ENCODE results near the gene SIK3.
"Not testable (repeated sequence)": the region's sequence is repeated elsewhere in the genome, so short reads cannot be mapped to it uniquely, and the experiment has no call there.

The SIK3 gene

GRCh38 chr11:117061256-117061655, 37.0 kb downstream of the SIK3 start:
- Mint-ChIP-seq H3K4me3 (no peak overlapping the region), H3K27ac (peak overlapping the region in 1 of 2 donors; percentile 47), H3K4me1 (ENCODE audit: low read depth in 2 of 2) (peaks cover 54 to 63% of the 10 kb centered on the region in 2 donors), H3K36me3 (ENCODE audit: insufficient read depth) (peaks cover 76% of the 10 kb centered on the region), H3K9me3 (no peaks in the 10 kb centered on the region), H3K27me3 (no peaks in the 10 kb centered on the region)
- no peak for ATAC-seq (replicated peaks)
- no peak for DNase-seq

DNA sequence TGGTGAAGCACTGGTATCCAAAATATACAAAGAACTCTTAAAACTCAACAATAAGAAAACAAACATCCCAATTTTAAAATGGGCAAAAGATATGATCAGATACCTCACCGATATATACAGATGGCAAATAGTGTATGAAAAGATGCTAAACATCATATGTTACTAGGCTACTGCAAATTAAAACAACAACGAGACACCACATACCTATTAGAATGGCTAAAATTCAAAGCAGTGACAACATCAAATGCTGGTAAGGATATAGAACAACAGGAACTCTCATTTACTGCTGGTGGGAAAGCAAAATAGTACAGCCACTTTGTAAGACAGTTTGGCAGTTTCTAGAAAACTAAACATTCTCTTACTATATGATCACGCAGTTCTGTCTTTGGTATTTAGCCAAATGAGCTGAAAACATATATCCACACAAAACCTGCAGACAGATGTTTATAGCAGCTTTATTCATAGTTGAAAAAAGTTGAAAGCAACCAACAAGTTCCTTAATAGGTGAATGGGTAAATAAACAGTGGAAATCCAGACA, 38.5 kb downstream of the SIK3 start:
- Mint-ChIP-seq H3K9me3 (no peaks in the 10 kb centered on the region), H3K36me3 (ENCODE audit: insufficient read depth) (peaks cover 66% of the 10 kb centered on the region), H3K27ac (peak overlapping the region in 1 of 2 donors; percentile 47), H3K4me3 (no peak overlapping the region), H3K4me1 (ENCODE audit: low read depth in 2 of 2) (peaks cover 52 to 63% of the 10 kb centered on the region in 2 donors), H3K27me3 (no peaks in the 10 kb centered on the region)
- no peak for DNase-seq
- ATAC-seq (replicated peaks): no peak

- DNase-seq (no peak), ATAC-seq (replicated peaks) (no peak)
- Mint-ChIP-seq H3K9me3 (no peaks in the 10 kb centered on the region), H3K36me3 (ENCODE audit: insufficient read depth) (peaks cover 59% of the 10 kb centered on the region), H3K4me3 (peak overlapping the region in 1 of 2 donors; percentile 5), H3K27me3 (no peaks in the 10 kb centered on the region), H3K27ac (peak overlapping the region in 1 of 2 donors; percentile 22), H3K4me1 (ENCODE audit: low read depth in 2 of 2) (peaks cover 50 to 62% of the 10 kb centered on the region in 2 donors)
Measured at GRCh38 chr11:117058761-117059261, 39.4 kb downstream of the SIK3 start.

DNA sequence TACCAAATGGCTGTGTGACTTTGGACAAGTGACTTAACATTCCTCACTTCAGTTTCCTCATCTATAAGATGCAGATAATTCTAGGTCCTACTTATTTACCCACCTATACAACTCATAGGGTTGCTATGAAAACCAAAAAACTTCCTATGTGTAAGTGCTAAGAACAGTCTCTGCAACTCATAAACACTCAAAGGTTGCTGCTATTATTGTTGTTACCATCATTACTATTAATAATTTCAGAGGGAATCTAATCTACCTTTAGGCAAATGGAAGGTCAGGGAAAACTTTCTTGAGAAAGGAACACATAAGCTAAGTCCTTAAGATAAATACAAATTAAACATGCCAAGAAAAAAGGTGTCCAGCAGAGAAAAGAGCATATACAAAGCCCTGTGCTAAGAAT, 40.5 kb downstream of the SIK3 start:
- no peak overlapping the region for H3K27ac Mint-ChIP-seq

GRCh38 chr11:117057317-117057716, 40.9 kb downstream of the SIK3 start:
- no peak overlapping the region for H3K4me3 Mint-ChIP-seq
- DNase-seq: no peak
- H3K4me1 Mint-ChIP-seq (ENCODE audit: low read depth in 2 of 2): peaks cover 42 to 53% of the 10 kb centered on the region in 2 donors
- no peak for ATAC-seq (replicated peaks)
- H3K36me3 Mint-ChIP-seq (ENCODE audit: insufficient read depth): peaks cover 58% of the 10 kb centered on the region
- no peaks in the 10 kb centered on the region for H3K27me3 Mint-ChIP-seq
- H3K9me3 Mint-ChIP-seq: no peaks in the 10 kb centered on the region
- H3K27ac Mint-ChIP-seq: peak overlapping the region in 1 of 2 donors; percentile 58

More for the DNA sequence above, 40.5 kb downstream of the SIK3 start:
- H3K9me3 Mint-ChIP-seq: no peaks in the 10 kb centered on the region
- ATAC-seq (replicated peaks) (no peak), DNase-seq (no peak)
- H3K27me3 Mint-ChIP-seq: no peaks in the 10 kb centered on the region
- peaks cover 58% of the 10 kb centered on the region for H3K36me3 Mint-ChIP-seq (ENCODE audit: insufficient read depth)
- H3K4me1 Mint-ChIP-seq (ENCODE audit: low read depth in 2 of 2): peaks cover 43 to 54% of the 10 kb centered on the region in 2 donors
- no peak overlapping the region for H3K4me3 Mint-ChIP-seq

DNA sequence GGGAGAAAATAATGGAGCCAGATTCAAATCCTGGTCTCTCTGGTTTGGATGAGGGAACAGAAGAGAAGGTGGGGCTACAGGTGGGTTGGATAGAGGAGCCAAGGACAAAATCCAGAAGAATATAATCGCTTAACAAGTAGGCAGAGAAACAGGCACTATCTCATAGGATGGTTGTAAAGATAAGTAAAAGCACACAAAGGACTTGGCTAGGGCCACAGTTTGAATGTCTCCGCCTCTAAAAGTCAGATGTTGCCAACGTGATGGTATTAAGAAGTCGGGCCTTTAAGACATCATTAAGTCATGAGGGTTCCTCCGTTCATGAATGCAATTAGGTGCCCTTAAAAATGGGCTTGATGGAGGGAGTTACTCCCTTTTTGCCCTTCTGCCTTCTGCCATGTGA, 42.8 kb downstream of the SIK3 start:
- DNase-seq: no peak
- peak overlapping the region in 1 of 2 donors; percentile 46 for H3K27ac Mint-ChIP-seq
- H3K4me1 Mint-ChIP-seq (ENCODE audit: low read depth in 2 of 2): peaks cover 45 to 59% of the 10 kb centered on the region in 2 donors
- no peaks in the 10 kb centered on the region for H3K27me3 Mint-ChIP-seq
- no peaks in the 10 kb centered on the region for H3K9me3 Mint-ChIP-seq
- H3K4me3 Mint-ChIP-seq: no peak overlapping the region
- ATAC-seq (replicated peaks): no peak
- H3K36me3 Mint-ChIP-seq (ENCODE audit: insufficient read depth): peaks cover 59% of the 10 kb centered on the region

DNA sequence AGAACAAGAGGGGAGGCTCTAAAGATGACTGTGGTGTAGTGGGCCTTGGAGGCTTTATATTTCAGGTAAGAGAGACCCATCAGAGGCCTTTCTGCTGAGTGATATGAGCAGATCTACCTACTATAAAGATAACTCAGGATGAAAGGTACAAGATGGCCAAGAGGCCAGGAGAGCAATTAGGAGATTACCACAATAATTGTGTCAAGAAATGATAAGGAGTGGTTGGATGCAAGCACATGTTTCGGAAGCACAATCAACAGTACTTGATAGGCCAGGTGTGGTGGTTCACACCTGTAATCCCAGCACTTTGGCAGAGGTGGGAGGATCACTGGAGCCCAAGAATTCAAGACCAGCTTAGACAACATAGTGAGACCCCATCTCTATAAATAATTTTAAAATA, 43.8 kb downstream of the SIK3 start:
- no peak for ATAC-seq (replicated peaks)
- no peaks in the 10 kb centered on the region for H3K27me3 Mint-ChIP-seq
- no peaks in the 10 kb centered on the region for H3K9me3 Mint-ChIP-seq
- H3K4me1 Mint-ChIP-seq (ENCODE audit: low read depth in 2 of 2): peaks cover 37 to 48% of the 10 kb centered on the region in 2 donors
- H3K27ac Mint-ChIP-seq: peak overlapping the region; percentile 6 to 45
- no peak overlapping the region for H3K4me3 Mint-ChIP-seq
- H3K36me3 Mint-ChIP-seq (ENCODE audit: insufficient read depth): peaks cover 62% of the 10 kb centered on the region
- no peak for DNase-seq

- no peaks in the 10 kb centered on the region for H3K27me3 Mint-ChIP-seq
- peak overlapping the region; percentile 32 to 36 for H3K27ac Mint-ChIP-seq
- DNase-seq (no peak), ATAC-seq (replicated peaks) (no peak)
- no peaks in the 10 kb centered on the region for H3K9me3 Mint-ChIP-seq
- peaks cover 65% of the 10 kb centered on the region for H3K36me3 Mint-ChIP-seq (ENCODE audit: insufficient read depth)
- no peak overlapping the region for H3K4me3 Mint-ChIP-seq
- peaks cover 28 to 38% of the 10 kb centered on the region in 2 donors for H3K4me1 Mint-ChIP-seq (ENCODE audit: low read depth in 2 of 2)
Measured at GRCh38 chr11:117052196-117053149, 45.8 kb downstream of the SIK3 start.

DNA sequence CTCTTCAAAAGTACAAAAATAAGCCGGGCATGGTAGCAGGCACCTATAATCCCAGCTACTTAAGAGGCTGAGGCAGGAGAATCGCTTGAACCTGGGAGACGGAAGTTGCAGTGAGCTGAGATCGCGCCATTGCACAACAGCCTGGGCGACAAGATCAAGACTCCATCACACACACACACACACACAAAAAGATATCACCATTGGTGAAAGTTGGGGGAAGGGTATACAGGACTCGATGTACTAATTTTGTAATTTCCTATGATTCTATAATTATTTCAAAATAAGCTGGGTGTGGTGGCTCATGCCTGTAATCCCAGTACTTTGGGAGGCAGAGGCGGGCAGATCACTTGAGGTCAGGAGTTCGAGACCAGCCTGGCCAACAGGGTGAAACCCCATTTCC, 48.1 kb downstream of the SIK3 start:
- peaks cover 38 to 55% of the 10 kb centered on the region in 2 donors for H3K4me1 Mint-ChIP-seq (ENCODE audit: low read depth in 2 of 2)
- DNase-seq; ATAC-seq (replicated peaks); H3K27me3 Mint-ChIP-seq; H3K4me3 Mint-ChIP-seq; H3K9me3 Mint-ChIP-seq: not testable (repeated sequence)
- peaks cover 65% of the 10 kb centered on the region for H3K36me3 Mint-ChIP-seq (ENCODE audit: insufficient read depth)
- H3K27ac Mint-ChIP-seq: peak overlapping the region; percentile 35 to 60

DNA sequence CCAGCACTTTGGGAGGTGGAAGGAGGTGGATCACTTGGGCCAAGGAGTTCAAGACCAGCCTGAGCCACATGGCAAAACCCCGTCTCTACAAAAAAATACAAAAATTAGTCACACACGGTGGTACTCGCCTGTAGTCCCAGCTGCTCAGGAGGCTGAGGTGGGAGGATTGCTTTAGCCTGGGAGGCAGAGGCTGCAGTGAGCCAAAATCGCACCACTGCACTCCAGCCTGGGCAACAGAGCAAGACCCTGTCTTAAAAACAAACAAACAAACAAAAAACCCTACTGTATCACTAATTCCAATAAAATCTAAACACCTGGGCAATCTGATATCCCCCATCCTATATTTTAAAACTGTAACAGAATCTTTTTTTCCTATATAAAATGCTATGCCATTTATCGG, 51.6 kb downstream of the SIK3 start:
- Mint-ChIP-seq H3K4me1 (ENCODE audit: low read depth in 2 of 2) (peaks cover 52 to 70% of the 10 kb centered on the region in 2 donors), H3K27ac (peak overlapping the region; percentile 30 to 82), H3K4me3 (peak overlapping the region; percentile 19 to 36), H3K36me3 (ENCODE audit: insufficient read depth) (peaks cover 70% of the 10 kb centered on the region)
- not testable (repeated sequence) for H3K27me3 Mint-ChIP-seq; H3K9me3 Mint-ChIP-seq; DNase-seq; ATAC-seq (replicated peaks)

DNA sequence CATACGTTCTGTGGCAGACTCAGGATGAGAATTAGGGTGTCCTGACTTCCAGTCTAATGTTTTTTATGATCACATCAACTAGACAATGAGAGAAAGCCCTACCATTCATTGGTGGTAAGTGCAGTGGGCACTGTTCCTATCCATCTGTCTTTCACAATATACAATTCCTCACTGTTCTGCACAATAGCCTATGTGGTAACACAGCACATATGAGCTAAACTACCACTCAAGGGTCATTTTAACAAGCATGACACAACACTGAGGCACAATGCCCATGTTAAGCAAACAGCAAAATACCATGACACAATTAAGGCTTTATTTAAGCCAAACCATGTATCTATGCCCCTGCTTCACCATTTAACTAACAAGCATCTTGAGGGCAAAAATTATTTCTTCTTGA, 52.3 kb downstream of the SIK3 start:
- H3K4me1 Mint-ChIP-seq (ENCODE audit: low read depth in 2 of 2): peaks cover 49 to 73% of the 10 kb centered on the region in 2 donors
- H3K27me3 Mint-ChIP-seq: no peaks in the 10 kb centered on the region
- ATAC-seq (replicated peaks): no peak
- DNase-seq: no peak
- no peaks in the 10 kb centered on the region for H3K9me3 Mint-ChIP-seq
- peak overlapping the region; percentile 8 to 36 for H3K4me3 Mint-ChIP-seq
- H3K36me3 Mint-ChIP-seq (ENCODE audit: insufficient read depth): peaks cover 68% of the 10 kb centered on the region
- peak overlapping the region; percentile 67 to 82 for H3K27ac Mint-ChIP-seq

DNA sequence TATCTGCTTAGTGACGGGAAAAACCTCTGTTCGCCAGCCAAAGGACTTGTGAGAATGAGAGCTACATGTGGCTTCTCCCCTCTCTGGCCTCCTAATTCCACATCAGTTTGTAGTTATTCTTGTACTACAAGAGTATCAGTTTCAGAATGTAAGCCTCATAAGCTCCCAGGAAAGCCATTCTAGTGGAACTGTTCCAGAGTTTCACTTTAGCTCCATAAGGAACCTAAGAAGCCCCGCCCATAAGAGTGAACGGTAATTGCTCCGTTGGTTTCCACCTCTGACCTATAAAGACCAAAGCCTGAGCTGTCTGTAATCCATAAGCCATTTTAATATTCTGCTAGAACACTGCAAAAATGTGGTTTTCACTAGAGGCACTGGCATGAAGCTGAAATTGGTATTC, 53.0 kb downstream of the SIK3 start:
- peak overlapping the region in 1 of 2 donors; percentile 82 for H3K27ac Mint-ChIP-seq
- H3K4me1 Mint-ChIP-seq (ENCODE audit: low read depth in 2 of 2): peaks cover 49 to 75% of the 10 kb centered on the region in 2 donors
- peaks cover 60% of the 10 kb centered on the region for H3K36me3 Mint-ChIP-seq (ENCODE audit: insufficient read depth)
- peak overlapping the region in 1 of 2 donors; percentile 54 for H3K4me3 Mint-ChIP-seq
- H3K9me3 Mint-ChIP-seq: no peaks in the 10 kb centered on the region
- H3K27me3 Mint-ChIP-seq: no peaks in the 10 kb centered on the region
- peak; percentile 29 for ATAC-seq (replicated peaks)
- no peak for DNase-seq

DNA sequence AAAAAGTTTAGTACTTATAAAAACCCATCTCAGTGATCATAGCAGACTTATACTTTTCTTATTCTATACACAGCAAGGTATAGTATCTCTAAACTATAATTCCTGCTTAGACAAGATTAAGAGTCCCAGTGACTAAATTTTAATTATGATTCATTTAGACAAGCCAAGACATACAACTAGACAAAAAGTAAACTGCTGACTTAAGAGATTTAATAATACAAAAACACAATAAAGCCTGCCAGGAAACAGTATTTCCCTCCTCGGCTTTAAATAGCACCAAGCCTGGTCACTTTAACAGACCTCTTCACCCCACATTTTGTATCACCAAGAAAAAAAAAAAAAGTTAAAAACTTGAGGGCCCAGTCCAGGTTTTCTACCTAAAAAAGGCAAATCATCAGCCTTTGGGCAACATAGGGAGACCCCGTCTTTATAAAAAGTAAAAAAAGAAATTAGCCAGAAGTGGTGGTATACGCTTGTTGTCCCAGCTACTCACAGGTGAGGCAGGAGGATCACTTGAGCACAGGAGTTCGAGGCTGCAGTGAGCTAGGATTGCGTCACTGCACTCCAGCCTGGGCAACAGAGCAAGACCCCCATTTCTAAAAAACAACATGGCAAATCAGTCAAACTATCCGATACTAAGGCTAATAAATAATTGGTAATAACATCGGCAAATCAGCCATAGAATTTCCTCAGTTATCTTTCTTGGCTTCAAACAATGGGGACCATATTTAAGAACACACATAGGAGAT, 53.8 kb downstream of the SIK3 start:
- H3K36me3 Mint-ChIP-seq (ENCODE audit: insufficient read depth): peaks cover 55% of the 10 kb centered on the region
- ATAC-seq (replicated peaks) (no peak), DNase-seq (no peak)
- no peaks in the 10 kb centered on the region for H3K27me3 Mint-ChIP-seq
- no peaks in the 10 kb centered on the region for H3K9me3 Mint-ChIP-seq
- peaks cover 52 to 81% of the 10 kb centered on the region in 2 donors for H3K4me1 Mint-ChIP-seq (ENCODE audit: low read depth in 2 of 2)
- peak overlapping the region; percentile 46 to 82 for H3K27ac Mint-ChIP-seq
- H3K4me3 Mint-ChIP-seq: peak overlapping the region; percentile 17 to 54

Measured in effector memory CD8-positive, alpha-beta T cell (primary cell).